HG02981 (cell line): ENCODE measurements around the gene PCDHGA1.
"Not testable (repeated sequence)": the region's sequence is repeated elsewhere in the genome, so short reads cannot be mapped to it uniquely, and the experiment has no call there.

Experiments
- ATAC-seq: cut with Tn5 transposase; IDR thresholded peaks from one replicate; pipeline ENCODE4 v1.9.1; 2021; ENCODE audit warnings: mild to moderate bottlenecking, moderate library complexity; ENCODE audit not compliant: unreplicated experiment

Gene PCDHGA1

GRCh38 chr5:141346017-141346416 lies 15.7 kb downstream of the PCDHGA1 start:
- ATAC-seq, result not testable (repeated sequence)

DNA sequence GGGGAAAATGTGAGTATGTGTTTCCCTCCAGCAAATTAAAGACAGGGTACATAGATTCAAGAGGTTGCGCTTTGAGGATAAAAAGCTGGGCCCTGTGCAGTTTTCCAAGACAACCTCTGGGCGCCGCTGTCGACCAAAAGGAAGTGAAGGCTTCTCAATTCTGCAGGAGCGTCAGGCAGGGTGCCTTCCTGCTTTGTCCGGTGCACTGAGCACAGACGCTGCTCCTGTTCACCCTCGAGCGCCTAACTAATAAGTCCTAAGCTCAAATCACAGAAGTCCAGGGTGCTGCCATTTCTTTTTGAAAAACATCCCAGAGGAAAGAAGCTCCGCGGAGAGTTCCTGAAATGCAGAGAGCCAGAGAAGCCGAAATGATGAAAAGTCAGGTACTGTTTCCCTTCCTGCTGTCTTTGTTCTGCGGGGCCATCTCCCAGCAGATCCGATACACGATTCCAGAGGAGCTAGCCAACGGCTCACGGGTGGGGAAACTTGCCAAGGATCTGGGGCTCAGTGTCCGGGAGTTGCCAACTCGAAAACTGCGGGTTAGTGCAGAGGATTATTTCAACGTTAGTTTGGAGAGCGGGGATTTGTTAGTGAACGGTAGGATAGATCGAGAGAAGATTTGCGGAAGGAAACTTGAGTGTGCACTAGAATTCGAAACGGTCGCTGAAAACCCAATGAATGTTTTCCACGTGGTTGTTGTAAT lies 19.8 kb downstream of the PCDHGA1 start, which contains the start of gene PCDHGB1:
Gene PCDHGB1, plus strand, starts transcription at position 183 of the 703 bp plus-strand sequence. Its CDS starts 162 bp downstream, at position 345.
- peak; percentile 45 for ATAC-seq

DNA sequence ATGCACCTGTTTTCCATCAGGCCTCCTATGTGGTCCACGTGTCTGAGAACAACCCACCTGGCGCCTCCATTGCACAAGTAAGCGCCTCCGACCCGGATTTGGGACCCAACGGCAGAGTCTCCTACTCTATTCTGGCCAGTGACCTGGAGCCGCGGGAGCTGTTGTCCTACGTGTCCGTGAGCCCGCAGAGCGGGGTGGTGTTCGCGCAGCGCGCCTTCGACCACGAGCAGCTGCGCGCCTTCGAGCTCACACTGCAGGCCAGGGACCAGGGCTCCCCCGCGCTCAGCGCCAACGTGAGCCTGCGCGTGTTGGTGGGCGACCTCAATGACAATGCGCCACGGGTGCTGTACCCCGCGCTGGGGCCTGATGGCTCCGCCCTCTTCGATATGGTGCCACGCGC lies 21.3 kb downstream of the PCDHGA1 start:
- no peak for ATAC-seq

DNA sequence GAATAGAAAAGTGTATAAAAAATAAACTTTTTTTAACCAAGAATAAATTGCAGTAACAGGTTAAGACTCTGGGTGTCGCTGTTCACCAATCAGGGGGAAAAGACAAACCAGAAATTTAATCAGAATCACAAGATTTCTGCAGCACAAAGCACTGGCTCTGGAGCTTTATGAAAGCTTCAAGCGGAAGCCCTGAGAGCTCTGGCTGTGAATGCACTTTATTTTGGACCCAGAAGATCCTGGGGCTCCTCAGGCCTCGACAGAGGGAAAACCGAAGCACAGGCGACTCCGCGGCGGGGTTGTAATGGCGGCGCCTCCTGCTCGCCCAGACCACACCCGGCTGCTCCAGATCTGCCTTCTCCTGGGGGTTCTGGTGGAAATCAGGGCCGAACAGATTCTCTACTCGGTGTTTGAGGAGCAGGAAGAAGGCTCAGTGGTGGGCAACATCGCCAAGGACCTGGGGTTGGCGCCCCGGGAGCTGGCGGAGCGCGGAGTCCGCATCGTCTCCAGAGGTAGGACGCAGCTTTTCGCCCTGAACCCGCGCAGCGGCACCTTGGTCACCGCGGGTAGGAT lies 24.7 kb downstream of the PCDHGA1 start, which contains the start of gene PCDHGA4:
Gene PCDHGA4, plus strand, starts transcription at position 122 of the 570 bp plus-strand sequence. Its CDS starts 87 bp downstream, at position 209.
- no peak for ATAC-seq

DNA sequence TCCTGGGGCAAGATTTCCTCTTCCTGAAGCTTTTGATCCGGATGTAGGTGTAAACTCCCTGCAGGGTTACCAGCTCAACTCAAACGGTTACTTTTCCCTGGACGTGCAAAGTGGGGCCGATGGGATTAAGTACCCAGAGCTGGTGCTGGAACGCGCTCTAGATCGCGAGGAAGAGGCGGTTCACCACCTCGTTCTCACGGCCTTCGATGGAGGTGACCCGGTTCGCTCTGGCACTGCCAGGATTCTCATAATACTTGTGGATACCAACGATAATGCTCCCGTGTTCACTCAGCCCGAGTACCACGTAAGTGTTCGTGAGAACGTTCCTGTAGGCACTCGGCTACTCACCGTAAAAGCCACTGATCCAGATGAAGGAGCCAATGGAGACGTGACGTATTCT lies 25.3 kb downstream of the PCDHGA1 start:
- ATAC-seq, result no peak

- no peak for ATAC-seq
Measured at GRCh38 chr5:141356133-141356532, 25.8 kb downstream of the PCDHGA1 start.

DNA sequence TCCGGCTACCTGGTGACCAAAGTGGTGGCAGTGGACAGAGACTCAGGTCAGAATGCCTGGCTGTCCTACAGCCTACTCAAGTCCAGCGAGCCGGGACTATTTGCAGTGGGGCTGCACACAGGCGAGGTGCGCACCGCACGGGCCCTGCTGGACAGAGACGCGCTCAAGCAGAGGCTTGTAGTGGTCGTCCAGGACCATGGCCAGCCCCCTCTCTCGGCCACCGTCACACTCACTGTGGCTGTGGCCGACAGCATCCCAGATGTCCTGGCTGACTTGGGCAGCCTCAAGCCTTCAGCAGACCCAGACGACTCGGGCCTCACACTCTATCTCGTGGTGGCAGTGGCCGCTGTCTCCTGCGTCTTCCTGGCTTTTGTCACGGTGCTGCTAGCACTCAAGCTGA lies 26.6 kb downstream of the PCDHGA1 start:
- ATAC-seq, result no peak

- no peak for ATAC-seq
Measured at GRCh38 chr5:141359790-141360426, 29.6 kb downstream of the PCDHGA1 start, which contains the start of gene PCDHGB2. Gene PCDHGB2 (plus strand): TSS chr5:141359994. CDS start chr5:141360136, 142 bp downstream.

DNA sequence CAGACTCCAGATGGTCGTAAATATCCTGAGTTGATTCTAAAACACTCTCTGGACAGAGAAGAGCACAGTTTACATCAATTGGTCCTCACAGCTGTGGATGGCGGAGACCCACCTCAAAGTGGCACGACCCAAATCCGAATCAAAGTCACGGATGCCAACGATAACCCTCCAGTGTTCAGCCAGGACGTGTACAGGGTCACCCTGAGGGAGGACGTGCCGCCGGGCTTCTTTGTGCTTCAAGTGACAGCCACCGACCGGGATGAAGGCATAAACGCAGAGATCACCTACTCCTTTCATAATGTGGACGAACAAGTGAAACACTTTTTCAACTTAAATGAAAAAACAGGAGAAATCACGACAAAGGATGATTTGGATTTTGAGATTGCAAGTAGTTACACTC lies 30.4 kb downstream of the PCDHGA1 start:
- no peak for ATAC-seq

DNA sequence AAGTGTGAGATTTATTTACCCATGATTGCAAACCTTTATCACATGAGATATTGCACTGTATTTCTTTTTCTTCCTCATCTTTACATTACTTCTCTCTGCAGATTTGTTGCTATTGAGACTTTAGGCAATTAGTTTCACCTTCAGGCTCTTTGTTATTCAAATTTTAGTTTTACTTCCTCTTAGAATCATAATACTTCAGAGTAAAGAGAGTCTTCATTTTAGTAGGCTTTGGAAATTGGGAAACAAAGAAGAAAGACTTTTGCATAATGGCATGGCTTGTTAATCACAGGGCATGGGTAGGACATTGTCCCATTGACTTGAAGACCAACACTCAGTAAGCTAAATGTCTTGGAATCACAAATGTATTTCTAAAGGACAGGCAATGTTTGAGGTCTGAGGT lies 32.4 kb downstream of the PCDHGA1 start:
- no peak for ATAC-seq

DNA sequence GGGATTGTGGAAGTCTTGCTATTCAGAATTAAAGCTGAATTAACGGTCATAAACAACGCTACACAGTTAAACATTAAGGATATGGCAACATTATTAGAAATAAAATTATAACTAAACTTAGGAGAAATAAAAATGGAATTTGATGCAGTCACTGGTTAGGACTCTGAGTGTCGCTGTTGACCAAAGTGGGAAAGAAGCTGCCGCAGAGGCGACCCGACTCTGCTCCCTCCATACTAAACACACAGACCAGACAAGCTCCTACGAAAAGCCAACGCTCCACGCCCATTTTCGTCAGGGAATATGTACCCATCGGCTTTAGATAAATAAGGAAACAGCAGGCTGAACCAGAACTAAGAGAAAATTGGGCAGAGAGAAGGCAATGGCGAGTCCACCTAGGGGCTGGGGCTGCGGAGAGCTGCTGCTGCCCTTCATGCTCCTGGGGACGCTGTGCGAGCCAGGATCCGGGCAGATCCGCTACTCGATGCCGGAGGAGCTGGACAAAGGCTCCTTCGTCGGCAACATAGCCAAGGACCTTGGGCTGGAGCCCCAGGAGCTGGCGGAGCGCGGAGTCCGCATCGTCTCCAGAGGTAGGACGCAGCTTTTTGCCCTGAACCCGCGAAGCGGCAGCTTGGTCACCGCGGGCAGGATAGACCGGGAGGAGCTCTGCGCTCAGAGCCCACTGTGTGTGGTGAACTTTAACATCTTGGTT lies 33.8 kb downstream of the PCDHGA1 start, which contains the start of gene PCDHGA5:
Gene PCDHGA5, plus strand, starts transcription at position 211 of the 709 bp plus-strand sequence. Its CDS starts 169 bp downstream, at position 380.
- no peak for ATAC-seq

- ATAC-seq, result no peak
Measured at GRCh38 chr5:141366016-141366896, 35.9 kb downstream of the PCDHGA1 start.

- peak; percentile 84 for ATAC-seq
Measured at GRCh38 chr5:141369994-141370848, 39.9 kb downstream of the PCDHGA1 start, which contains the start of gene PCDHGB3. Gene PCDHGB3 (plus strand): TSS chr5:141370242. CDS start chr5:141370395, 153 bp downstream.

DNA sequence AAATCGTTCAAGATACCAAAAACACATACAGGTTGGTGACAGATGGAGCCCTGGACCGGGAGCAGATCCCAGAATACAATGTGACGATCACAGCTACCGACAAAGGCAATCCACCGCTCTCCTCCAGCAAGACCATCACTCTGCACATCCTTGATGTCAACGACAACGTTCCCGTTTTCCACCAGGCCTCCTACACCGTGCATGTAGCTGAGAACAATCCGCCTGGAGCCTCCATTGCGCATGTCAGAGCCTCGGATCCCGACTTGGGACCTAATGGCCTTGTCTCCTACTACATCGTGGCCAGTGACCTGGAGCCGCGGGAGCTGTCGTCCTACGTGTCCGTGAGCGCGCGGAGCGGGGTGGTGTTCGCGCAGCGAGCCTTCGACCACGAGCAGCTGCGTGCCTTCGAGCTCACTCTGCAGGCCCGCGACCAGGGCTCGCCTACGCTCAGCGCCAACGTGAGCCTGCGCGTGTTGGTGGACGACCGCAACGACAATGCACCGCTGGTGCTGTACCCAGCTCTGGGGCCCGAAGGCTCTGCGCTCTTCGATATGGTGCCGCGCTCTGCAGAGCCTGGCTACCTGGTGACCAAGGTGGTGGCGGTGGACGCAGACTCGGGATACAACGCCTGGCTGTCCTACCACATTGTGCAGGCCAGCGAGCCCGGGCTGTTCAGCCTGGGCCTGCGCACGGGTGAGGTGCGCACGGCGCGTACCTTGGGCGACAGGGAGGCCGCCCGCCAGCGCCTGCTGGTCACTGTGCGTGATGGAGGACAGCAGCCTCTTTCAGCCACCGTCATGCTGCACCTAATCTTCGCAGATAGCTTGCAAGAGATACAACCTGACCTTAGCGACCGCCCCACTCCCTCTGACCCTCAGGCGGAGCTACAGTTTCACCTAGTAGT lies 41.5 kb downstream of the PCDHGA1 start:
- ATAC-seq, result no peak

- no peak for ATAC-seq
Measured at GRCh38 chr5:141373673-141374317, 43.5 kb downstream of the PCDHGA1 start, which contains the start of gene PCDHGA6. Gene PCDHGA6 (plus strand): TSS chr5:141373891. CDS start chr5:141374084, 193 bp downstream.

DNA sequence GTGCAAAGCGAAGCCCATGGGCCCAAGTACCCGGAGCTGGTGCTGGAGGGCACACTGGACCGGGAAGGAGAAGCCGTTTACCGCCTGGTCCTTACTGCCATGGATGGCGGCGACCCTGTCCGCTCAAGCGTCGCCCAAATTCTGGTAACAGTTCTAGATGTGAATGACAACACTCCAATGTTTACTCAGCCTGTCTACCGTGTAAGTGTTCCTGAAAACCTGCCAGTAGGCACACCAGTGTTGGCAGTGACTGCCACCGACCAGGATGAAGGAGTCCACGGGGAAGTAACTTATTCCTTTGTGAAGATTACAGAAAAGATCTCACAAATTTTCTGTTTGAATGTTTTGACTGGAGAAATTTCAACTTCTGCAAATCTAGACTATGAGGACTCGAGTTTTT lies 44.3 kb downstream of the PCDHGA1 start:
- ATAC-seq, result no peak

- not testable (repeated sequence) for ATAC-seq
Measured at GRCh38 chr5:141375444-141376155, 45.3 kb downstream of the PCDHGA1 start.
